DLD1 (cell line): ENCODE results near the gene PLN.

Source experiments
- in situ Hi-C: cut with HindIII; loops from 2 replicates; pipeline ENCODE4 v1.10.0; 2017; ENCODE audit warnings: low sequenced_read_pairs

The PLN gene

DNA sequence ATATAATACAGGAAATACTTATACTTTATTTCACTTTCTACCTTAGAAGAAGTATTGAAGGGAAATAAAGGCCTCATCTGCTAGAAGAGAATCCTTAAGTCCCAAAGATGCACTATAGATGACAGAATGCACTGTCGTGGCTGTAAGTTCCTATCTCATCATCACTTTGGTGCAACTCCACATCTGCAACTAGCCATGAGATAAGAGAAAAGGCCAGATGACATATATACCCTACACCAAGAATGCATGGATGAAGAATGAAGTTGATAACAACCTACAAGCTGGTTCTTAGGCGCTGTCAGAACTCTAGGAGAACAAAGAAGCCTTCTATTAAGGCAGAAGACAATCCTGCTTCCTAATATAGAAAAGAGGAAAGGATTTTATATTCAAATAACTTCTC is 11.6 kb upstream of the PLN start:
- in situ Hi-C loops = no loop called here

DNA sequence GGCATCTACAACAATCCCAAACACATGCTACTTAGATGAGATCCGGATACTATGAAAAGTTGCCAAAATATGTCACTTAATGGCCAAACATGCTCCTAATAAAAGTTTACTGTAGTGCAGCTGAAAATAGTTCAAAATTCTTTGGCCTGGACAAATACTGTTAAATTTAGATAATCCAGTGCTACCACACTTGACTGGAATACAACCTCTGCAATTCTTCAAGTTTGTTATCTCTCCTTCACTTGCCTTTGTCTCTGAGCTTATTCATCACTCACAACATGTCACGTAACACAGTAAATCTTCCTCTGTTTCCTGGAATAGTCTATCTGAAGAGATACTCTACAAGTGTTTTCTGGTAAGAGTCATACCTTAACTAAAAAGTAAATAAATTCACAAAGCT is 10.5 kb upstream of the PLN start:
- in situ Hi-C loops = no loop called here

- in situ Hi-C loops = no loop called here
Observed at GRCh38 chr6:118542184-118542952, 5.7 kb upstream of the PLN start.

DNA sequence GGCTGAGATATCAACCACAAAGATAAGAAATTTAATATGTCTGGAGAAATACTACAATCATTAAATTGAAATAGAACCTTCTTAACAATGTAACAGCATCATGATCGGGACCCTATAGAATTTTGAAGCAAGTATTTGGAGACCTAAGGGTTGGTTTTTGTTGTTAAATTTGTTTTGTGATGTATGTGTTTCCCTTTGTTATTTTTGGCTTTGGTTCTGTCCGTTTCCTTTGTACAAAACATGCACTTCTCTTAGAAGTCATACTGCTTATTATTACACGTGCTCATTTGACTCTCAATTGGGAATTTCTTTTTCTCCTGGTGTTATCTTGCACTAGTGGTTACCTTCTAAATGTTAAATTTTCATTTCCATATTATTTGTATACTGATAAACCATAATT is 4.0 kb upstream of the PLN start:
- in situ Hi-C loops = no loop called here

DNA sequence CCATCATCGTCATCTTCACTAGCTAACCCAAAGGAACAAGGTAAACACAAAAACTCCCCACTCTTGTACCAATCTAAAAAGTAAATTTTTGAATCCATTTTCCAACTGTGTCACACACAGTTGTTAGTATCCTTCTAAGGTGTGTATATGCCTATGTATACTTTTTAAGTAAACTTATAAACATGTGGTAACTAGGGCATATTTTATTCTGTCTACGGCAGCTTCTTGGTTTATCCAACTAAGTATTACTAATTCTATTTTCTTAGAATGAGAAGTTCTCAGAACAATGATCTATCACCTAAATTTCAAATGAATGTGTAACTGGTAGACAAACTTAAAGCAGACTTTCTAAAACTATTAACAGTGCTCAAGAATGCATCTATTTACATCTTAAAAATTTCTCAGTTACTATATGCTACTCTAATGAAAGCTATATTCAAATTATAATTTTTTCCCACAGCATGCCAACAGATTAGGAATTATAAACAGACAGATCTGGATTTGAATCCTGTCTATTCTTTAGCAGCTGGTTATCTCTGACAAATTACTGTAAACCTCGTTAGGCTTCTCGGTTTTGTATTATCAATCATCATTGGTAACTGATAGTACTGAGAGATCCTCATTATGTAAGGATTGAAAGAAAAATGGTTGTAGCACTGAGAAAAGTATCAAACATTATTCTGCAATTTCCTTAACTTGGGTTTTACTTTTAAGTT is 1.8 kb upstream of the PLN start:
- in situ Hi-C loops = no loop called here

DNA sequence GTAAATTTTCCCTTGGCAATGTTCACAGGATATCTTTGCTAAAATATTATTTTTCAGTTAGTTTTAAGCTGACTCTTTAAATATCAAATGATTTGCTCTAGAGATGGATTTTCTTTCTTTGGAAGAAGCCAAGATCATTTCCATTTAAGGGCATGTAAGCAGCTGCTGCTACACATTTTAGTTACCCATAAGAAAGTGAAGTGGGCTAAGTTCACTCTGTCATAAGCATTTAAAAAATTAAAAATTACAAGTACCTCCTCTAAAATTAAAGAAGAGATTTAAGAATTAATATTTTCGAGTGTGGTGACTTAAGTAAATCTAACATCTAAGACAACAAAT is 1.2 kb upstream of the PLN start:
- in situ Hi-C loops = no loop called here

GRCh38 chr6:118548613-118549012 is 517 bp downstream of the PLN start:
- in situ Hi-C loops = no loop called here

GRCh38 chr6:118551063-118552053 is 3.3 kb downstream of the PLN start:
- in situ Hi-C loops = no loop called here

- in situ Hi-C loops = no loop called here
Observed at GRCh38 chr6:118553132-118553531, 5.0 kb downstream of the PLN start.

DNA sequence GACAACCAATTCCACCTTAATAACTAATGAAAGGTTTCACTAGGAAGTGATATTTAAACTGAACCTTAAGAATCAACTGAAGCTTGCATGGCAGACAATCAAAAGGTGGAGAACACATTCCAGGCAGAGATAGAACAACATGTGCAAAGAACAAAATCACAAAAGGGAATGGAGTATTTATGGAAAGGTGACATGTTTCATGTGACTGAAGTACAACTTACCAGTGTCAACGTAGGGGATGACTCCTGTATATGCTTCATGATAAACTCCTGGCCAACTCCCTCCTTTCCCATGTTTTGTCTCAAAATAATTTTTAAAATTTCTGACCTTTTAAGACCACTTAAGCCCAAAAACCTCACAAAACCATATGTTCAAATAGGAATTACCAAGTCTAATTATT is 6.6 kb downstream of the PLN start:
- in situ Hi-C loops = no loop called here

- in situ Hi-C loops = no loop called here
Observed at GRCh38 chr6:118558464-118559217, 10.5 kb downstream of the PLN start.

DNA sequence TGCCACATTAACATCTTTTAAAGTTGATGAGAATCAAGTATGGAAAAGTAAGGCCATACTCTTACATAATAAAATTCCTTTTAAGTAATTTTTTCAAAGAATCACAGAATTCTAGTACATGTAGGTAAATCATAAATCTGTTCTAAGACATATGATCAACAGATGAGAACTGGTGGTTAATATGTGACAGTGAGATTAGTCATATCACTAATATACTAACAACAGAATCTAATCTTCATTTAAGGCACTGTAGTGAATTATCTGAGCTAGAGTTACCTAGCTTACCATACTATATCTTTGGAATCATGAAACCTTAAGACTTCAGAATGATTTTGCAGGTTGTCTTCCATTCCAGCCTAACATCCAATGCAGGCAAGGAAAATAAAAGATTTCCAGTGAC is 11.6 kb downstream of the PLN start:
- in situ Hi-C loops = no loop called here

DNA sequence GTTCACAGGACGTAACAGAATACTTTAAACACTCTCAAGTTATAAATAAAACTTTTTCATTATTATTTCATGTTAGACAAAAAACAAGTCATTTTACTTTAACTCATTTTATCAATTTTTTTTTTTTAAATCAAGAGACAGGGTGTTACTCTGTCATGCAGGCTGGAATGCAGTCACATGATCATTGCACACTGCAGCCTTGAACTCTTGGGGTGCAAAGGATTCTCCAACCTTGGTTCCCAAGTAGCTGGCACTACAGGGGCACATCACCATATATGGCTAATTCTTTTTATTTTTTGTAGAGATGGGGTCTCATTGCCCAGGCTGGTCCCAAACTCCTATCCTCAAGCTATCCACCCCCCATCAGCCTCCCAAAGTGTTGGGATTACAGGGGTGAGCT is 14.2 kb downstream of the PLN start:
- in situ Hi-C loops = no loop called here

DNA sequence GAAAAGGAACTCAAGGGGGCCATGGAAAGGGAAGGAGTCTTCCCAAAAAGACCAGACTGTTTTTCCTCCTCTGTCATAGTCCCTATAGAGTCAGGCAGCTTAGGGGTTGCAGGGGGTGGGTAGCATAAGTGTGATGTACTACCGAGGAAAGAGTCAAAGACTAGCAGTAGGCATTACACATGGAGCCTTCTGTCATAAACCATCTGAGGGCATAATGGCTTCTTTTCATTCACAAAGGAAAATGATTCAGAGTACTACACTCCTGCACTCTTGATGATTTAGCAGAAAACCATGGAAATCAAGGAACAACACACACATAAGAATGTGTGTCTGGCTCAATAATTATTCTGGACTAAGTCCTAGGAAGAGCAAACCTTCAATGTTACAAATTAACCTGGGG is 14.9 kb downstream of the PLN start:
- in situ Hi-C loops = no loop called here

DNA sequence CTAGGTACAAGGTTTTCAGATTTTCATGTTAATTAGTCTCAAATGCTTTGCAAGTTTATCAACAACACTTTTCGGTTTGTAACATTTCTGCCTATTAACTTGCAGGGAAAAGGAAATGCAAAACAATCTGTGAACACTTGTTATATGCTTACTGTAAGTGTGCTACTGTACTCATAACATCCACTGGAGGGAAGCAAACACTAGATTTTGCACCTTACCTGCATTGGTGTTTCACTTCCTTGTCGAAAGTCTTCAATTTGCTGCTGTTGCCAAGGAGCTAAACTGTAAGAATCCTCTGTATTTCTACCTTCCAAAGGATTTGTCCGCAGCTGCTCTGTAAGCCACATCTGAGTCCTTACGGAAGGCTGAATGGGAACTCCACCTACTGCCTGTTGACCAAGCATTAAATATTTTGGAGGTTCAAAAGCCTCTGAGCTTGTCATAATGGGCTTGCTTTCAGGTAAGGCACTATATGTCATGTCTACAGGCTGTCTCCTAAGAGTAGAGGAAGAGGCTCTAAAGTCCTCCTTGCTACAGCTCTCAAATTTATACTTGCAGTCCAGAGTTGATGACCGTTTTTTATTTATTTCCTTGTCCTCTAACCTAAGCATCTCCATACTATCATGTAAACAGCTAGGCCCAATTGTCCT is 17.3 kb downstream of the PLN start:
- in situ Hi-C loops = no loop called here

- in situ Hi-C loops = no loop called here
Observed at GRCh38 chr6:118567974-118568373, 19.9 kb downstream of the PLN start.

GRCh38 chr6:118569498-118569897 is 21.4 kb downstream of the PLN start:
- in situ Hi-C loops = no loop called here

DNA sequence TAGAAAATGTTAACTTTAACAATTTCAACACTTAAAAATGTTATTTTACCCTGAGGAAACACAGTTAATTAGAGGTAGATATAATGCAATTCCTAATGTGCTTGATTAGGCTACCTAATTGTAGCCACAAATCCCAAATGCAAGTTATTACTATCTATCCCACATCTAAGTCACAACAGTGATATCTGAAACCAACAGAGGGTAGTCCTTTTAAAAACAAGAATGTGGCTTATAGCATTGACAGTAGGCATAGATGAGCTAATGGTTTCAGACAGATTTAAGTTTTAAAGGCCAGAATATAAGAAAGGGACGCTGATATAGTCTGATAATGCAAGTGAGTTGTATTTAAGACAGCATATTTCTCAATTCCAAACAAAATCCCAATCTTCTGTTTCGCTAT is 23.0 kb downstream of the PLN start:
- in situ Hi-C loops = no loop called here

DNA sequence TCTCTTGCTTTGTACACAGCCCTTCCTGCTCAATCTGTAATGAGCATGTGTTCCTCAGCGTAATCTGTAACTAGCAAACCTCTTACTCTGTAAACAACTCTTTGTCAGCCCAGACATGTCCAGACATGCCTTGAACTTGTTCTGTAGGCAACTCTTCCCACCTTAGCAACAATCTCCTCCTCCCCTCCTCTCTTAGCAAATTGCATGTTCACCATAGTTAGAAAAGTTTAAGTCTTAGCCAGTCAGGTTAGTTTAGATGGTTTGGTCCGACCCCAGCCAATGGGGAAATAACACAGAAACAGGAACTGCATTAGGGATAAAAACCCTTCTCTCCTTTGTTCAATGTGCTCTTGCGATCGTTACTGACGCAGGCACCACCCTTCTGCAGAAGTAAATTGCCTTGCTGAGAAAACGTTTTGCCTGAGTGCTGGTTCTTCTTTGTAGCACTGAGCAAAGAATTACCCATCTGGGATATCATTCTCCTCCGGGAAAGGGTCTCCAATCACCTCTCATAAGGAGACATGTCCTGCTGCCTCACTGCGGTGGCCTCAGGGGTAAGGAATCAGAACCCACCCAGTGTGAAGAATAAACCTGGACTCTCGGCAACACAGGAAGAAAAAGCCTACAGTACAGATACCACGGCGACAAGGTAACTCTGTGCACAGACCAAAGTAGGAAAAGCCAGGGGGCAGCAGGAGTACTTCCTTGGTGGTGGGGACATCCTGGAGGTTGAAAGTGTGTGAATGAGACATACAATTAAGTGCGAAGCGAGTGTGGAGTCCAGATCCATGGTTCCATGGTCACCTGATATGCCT is 26.2 kb downstream of the PLN start:
- in situ Hi-C loops = no loop called here
